NCI-H526 treated with DMSO at 0.1 percent for 48 hours (cell line): ENCODE data around the gene CARS1.

Experiments used
- DNase-seq: peaks from one replicate; lab custom pipeline; 2025; lab: John Stamatoyannopoulos, UW

Gene CARS1

GRCh38 chr11:3057069-3057963 is at the start of gene CARS1:
TSS of gene CARS1 (minus strand) at chr11:3057423. CDS start at chr11:3057367, 56 bp downstream.
- peak; percentile 91 for DNase-seq

GRCh38 chr11:3105791-3106735 is 48.8 kb upstream of the CARS1 start:
- no peak for DNase-seq

GRCh38 chr11:3104961-3105790 is 48.0 kb upstream of the CARS1 start:
- DNase-seq: no peak

GRCh38 chr11:3104051-3104714 is 47.0 kb upstream of the CARS1 start:
- no peak for DNase-seq

GRCh38 chr11:3103076-3103475 is 45.9 kb upstream of the CARS1 start:
- no peak for DNase-seq

- DNase-seq: no peak
Observed at GRCh38 chr11:3102641-3102921, 45.4 kb upstream of the CARS1 start.

- no peak for DNase-seq
Observed at GRCh38 chr11:3101921-3102640, 44.9 kb upstream of the CARS1 start.

GRCh38 chr11:3099178-3099577 is 42.0 kb upstream of the CARS1 start:
- DNase-seq: no peak

GRCh38 chr11:3096909-3097530 is 39.8 kb upstream of the CARS1 start:
- no peak for DNase-seq

GRCh38 chr11:3095712-3096361 is 38.6 kb upstream of the CARS1 start:
- no peak for DNase-seq

- DNase-seq: no peak
Observed at GRCh38 chr11:3094223-3094824, 37.1 kb upstream of the CARS1 start.

- no peak for DNase-seq
Observed at GRCh38 chr11:3093281-3094191, 36.3 kb upstream of the CARS1 start.

GRCh38 chr11:3092603-3093141 is 35.4 kb upstream of the CARS1 start:
- DNase-seq: no peak

- peak; percentile 53 for DNase-seq
Observed at GRCh38 chr11:3091846-3092602, 34.8 kb upstream of the CARS1 start.

GRCh38 chr11:3091081-3091845 is 34.0 kb upstream of the CARS1 start:
- DNase-seq: no peak

GRCh38 chr11:3090096-3090901 is 33.1 kb upstream of the CARS1 start:
- DNase-seq: no peak
